Measurements from ENCODE around the gene PGAP2.
"Not testable (repeated sequence)": the region's sequence is repeated elsewhere in the genome, so short reads cannot be mapped to it uniquely, and the experiment has no call there.

Gene PGAP2

DNA sequence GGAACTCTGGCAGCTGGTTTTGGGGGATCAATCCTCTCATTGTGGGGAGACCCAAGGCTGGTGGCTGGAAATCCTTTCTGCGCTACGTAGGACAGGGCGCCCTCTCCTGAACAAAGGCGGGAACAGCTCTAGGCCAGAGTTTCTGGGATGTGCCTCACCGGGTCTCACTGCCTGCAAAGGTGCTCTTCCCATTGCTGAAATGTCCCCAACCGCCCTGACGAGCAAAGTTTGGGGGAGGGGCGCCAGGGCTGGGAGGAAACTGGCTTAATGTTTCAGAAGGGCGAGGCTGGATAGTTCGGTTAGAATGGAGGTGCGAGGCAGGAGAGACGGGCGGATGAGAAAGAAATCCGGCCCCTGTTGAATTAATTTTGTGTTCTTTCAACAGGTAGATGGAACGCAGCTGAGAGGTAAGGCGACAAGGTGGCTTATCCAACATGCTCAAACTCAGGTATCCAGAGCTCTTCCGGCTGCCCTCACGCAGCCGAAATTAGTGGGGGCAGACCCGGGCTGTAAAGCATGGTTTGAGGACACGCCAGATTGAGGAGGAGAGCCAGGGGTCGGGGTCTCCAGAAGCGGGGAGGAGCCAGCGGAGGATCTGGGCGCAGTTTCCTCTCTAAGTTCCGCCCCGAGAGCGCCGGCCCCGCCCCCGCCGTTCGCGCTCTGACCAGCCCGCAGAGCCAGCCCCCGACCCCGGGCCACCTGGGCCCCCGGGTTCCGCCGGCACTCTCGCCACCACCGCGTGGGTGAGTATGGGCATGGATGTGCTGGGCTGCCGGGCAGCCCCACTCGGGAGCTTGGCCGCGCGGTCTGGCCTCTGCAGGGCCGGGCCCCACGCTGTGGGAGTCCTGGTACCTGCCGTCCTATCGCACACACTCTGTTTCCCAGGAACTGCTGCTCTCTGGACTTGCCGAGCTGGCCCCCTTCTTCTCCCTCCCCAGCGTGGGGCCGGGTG lies at the start of gene PGAP2:
Gene PGAP2, plus strand, starts transcription at position 652 of the 952 bp plus-strand sequence. CDS start 2,700 bp downstream, outside the sequence.
- peak; percentile 67 to 89 for DNase-seq

DNA sequence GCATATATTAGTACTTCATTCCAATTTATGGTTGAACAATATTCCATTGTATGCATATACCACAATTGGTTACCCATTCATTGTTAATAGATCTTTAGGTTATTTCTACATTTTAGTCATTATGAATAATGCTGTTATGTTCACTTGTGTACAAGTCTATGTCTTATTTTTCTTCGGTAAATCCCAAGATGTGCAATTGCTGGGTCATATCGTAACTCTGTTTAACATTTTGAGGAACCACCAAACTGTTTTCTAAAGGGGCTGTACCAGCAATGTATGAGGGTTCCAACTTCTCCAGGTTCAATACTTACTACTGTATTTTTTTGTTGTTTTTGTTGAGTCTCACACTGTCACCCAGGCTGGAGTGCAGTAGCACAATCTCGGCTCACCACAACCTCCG lies 44.1 kb upstream of the PGAP2 start:
- no peak for DNase-seq

DNA sequence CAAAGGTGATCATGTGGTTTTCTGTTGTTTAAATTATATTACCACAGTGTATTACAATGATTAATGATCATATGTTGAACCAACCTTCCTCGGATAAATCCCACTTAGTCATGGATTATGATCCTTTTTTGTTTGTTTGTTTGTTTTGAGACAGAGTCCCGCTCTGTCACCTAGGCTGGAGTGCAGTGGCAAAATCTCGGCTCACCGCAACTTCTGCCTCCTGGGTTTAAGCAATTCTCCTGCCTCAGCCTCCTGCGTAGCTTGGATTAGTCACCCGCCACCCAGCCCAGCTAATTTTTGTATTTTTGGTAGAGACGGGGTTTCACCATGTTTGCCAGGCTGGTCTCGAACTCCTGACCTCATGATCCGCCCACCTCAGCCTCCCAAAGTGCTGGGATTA lies 41.5 kb upstream of the PGAP2 start:
- not testable (repeated sequence) for DNase-seq

DNA sequence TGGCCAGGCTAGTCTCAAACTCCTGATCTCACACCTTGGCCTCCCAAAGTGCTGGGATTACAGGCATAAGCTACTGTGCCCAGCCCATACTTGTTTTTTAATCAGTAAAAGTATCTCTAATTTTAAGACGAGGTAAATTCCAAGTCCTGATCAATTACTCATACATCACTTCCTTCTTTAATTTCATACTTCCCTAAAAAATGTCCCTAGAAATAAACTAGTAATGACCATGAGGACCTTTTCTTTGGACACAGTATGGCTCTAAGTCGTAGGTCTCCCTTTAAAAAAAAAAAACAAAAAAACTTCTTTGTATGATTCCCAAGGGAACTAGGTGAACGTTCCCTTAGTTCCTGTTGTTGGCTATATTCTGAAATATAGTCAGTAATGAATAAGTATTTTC lies 40.8 kb upstream of the PGAP2 start:
- DNase-seq: no peak

DNA sequence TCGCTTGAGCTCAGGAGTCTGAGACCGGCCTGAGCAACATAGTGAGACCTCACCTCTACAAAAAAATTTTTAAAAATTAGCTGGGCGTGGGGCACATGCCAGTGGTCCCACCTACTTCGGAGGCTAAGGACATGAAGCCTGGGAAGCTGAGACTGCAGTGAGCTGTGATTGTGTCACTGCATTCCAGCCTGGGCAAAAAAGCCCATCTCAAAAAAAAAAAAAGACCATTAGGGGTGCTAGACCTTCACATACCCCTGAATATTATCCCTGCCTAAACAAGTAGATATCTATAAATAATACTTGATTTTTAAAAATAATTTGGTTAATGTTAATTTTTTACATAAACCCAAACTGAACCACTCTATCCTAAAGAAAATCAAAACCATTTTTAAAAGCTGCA lies 35.2 kb upstream of the PGAP2 start:
- DNase-seq: no peak

DNA sequence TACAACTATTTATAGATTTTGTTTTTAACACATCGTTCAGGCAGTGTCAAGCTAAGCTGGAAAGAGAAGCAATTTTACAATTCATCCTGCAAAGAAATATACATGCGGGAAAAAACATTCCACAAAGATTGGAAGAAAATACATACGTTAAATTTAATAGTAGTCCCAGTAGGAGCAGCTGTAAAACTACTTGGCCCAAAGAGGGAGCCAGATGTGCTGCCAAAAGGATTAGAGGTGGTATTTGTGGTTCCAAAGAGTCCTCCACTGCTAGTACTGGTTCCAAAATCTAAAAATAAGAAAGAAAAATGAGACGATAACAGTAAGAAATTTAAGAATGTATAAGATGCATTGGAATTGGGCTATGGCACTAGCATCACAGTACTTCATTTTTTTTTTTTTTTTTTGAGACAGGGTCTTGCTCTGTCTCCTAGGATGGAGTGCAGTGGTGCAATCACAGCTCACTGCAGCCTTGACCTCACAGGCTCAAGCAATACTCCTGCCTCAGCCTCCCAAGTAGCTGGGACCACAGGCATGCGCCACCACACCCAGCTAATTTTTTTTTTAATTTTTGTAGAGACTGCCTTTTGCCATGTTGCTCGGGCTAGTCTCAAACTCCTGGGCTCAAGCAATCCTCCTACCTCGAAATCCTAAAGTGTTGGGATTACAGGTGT lies 32.5 kb upstream of the PGAP2 start:
- DNase-seq: no peak

DNA sequence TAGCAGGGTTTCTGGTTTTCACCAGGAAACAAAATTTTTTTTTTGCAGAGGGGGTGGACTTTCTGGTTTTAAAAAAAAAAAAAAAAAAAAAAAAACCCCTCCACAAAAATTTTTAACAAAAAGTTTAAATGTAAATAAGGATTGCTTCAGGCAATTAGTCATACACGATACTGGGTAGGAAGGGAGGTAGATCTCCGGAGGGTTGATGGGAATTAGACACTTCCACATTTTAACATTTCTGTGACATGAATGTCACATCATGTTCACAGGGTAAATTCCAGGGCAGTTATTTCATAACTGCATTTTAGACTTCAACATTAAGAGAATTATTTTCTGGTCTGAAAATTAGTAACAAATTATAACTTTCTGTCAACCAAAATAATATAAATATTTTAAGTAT lies 26.9 kb upstream of the PGAP2 start:
- DNase-seq: no peak

DNA sequence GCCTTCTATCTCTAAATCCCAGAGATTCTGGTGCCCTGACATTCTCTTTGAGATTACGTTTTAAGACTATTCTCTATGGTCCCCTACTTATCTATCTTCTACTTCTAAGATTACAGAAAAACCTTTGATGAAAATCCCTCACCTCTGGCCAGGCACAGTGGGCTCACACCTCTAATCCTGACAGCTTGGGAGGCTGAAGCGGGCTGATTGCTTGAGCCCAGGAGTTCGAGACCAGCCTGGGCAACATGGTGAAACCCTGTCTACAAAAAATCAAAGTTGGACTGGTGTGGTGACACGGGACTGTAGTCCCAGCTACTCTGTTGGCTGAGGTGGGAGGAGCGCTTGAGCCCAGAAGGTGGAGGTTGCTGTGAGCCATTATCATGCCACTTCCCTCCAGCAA lies 25.4 kb upstream of the PGAP2 start:
- DNase-seq: no peak

DNA sequence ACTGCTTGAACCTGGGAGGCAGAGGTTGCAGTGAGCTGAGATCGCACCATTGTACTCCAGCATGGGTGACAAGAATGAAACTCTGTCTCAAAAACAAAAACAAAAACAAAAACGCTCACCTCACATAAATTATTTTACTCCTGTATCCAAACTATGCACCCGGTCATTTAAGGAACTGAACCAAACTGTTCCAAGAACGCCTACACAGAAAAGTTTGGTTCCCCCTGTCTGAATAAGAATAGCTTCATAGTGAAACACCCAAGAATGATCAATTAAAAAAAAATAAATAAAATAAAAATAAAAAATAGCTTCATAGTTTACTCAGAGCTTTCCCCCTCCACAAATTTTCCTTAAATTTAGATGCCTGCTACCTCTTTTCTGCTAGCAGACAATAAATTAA lies 24.7 kb upstream of the PGAP2 start:
- DNase-seq: no peak

DNA sequence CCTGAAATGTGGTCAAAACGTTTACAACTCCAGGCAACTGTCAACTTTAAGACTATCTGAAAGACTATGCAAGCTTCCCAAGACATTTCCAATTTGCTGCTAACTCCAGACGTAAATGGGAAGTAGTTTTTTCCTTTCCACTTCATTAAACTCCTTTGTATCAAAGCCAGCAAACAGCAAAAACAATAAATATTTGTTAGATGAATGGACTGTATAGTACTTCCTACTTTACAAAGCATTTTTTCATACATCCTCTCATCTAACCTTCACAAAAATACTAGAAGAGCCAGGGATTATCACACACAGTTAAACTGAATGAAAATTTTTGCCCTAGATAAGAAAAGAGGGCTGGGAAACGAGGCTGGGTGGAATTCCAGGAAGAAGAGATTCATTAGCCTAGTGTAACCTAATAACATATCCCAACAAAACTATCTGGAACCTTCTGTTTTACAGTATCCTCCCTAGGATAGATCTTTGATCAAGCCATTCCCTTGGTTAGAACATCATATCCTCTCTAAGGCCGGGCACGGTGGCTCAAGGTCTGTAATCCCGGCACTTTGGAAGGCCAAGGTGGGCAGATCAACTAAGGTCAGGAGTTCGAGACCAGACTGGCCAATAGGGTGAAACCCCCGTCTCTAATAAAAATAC lies 21.5 kb upstream of the PGAP2 start:
- DNase-seq: no peak

DNA sequence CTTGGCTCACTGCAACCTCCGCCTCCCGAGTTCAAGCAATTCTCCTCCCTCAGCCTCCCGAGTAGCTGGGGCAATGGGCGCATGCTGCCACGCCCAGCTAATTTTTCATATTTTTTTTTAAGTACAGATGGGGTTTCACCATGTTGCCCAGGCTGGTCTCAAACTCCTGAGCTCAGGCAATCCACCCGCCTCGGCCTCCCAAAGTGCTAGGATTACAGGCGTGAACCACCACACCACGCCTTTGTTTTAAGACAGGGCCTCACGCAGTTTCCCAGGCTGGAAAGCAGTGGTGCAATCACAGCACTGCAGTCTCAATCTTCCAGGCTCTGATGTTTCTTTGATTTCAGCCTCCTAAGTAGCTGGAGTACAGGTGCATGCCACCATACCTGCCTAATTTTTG lies 14.0 kb upstream of the PGAP2 start:
- DNase-seq: not testable (repeated sequence)

DNA sequence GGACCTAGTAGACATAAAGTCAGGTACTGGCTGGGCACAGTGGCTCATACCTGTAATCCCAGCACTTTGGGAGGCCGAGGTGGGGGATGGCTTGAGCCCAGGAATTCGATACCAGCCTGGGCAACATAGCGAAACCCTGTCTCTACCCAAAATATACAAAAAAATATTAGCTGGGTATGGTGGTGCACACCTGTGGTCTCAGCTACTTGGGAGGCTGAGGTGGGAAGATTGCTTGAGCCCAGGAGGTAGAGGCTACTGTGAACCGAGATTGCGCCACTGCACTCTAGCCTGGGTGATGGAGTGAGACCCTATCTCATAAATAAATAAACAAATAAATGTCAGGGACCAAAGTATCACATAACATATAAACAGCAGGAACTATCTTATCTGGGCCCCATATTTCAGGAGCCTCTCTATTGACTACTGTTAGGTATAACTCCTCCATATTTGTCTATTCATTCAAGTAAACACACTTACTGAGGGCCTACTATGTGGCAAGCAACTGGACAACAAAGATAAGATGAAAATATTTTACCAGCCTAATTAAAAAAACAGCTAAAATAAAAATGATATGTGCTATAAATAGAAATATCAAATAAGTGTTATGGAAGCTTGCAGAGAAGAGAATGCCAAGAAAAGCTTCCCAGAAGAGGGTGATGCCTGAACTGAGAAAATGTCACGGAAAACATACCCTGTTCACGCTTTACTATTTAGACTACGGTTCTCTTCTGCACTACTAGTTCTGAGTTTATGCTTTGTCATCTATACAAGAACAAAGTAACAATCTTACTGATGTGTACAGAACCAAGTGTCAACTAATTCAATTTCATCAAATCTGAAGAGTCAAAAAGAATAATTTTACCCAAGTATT lies 13.0 kb upstream of the PGAP2 start:
- DNase-seq: no peak

DNA sequence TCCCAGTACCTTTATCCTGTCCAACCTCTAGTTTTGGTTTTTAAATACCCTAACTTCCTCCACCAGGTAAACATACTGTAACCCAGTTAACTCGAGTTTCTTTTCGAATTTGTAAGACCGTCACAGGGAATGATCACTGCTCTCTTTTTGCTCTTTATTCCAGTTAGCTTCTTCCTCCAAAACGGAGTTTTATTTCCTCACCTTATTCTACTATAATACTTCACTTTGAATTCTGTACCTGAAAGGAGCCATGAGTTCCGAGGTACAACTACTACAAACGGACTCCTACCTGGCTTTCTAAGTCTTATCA lies 12.4 kb upstream of the PGAP2 start:
- DNase-seq: no peak

DNA sequence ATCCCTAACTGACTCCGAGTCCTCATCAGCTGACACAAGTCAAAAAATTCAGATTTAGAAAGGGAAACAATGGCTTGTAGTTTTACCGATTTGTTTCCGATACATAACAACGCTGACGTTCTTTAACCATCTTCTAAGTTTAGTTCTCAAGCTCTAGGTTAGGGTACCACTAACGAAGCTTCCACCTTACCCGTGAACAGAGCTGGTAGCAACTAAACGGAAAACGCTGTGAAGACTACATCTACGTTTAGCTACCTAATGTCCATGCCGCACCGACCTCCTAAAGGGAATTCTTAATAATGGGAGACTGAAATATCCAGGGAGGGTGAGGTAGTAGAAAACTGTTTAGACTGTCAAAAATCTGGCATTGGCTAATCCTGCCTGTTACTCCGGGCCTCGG lies 12.0 kb upstream of the PGAP2 start:
- DNase-seq: no peak

DNA sequence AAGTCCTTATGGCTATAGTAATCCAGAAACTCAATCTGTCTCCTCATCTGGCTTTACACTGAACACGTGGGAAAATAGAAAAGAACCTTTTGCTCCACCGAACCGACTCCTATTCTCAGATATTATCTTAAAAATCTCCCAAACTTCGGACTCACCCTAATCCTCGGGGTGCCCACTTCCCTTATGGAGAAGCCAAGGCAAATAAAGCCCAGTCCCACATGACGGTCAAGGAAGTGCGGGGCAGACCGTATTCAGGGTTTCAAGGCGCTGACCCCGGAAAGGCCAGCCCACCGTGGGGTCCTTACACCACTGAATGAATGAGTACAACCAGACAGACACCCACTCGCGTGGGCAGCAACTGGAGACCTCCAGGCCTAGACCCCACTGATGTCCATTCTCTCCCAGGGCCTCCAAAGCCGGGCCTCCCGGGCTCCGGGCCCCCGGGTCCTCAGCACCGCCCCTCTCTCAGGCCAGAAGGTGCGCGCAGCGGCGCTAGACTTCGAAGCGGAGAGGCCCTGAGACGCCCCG lies 11.5 kb upstream of the PGAP2 start:
- peak in 1 of 2 experiments; percentile 87 for DNase-seq

DNA sequence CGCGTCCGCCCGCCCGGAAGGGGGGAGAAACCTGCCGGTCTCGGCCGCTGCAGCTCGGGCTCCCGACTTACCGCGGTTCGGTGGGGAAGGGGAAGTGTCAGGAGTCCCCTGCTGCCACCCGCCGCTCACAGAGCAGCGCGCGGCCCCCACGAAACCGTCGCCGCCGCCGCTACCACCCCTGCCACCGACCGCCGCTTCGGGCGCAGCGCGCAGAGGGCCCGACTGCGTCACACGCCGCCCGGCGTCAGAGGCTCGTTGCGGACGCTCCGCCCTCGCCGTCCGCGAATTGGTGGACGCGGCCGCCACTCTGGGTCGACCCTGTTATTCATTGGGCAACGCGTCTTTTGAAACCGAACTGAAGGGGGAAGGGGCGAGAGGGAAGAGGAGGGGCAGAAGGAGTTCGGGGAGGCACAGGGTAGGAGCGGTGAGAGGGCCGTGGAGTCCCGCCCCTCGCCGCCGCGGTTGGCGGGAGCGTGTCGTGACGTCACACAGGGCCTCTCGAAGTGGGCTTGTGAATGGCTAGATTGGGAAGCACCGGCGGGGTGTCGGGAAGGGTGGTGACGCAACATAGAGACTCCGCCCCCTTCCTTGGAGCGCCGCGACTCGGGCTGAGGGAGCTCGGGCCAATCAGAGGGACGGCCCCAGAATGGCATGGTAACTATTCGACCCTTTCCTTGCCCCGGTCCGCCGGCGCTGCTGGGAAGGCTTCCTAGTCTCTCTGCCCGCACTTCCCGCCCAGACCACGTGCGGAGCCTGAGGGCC lies 10.8 kb upstream of the PGAP2 start, which contains the start of gene NUP98:
Gene NUP98, minus strand, starts transcription at position 226 of the 762 bp plus-strand sequence. CDS start 15,437 bp downstream, outside the sequence.
- DNase-seq: peak; percentile 100

DNA sequence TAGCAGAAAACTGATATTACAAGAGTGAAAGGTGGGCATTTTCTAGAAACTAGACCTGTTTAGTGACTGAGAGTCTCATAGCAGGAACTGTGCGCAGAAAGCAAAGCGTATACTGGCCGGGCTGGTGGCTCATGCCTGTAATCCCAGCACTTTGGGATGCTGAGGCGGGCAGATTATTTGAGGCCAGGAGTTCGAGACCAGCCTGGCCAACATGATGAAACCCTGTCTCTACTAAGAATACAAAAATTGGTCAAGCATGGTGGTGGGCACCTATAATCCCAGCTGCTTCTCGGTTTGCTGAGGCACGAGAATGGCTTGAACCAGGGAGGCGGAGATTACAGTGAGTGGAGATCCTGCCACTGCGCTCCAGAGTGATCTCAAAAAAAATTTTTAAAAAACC lies 9.2 kb upstream of the PGAP2 start:
- DNase-seq: no peak

DNA sequence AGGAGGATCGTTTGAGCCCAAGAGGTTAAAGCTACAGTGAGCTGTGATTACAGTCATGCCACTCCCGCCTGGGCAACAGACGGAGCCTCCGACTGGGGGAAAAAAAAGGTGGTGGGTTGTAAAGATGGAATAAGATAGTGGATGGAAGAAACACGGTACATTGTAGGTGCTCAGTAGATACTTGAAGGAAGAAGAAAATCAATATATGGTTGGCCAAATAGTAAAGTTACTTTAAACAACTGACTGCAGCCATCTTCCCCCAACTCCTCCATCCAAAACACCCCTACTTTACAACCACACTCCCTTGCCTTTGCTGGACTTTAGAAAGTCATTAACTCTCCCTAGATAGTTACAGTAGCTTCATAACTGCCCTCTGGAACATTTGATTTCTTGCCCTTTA lies 8.5 kb upstream of the PGAP2 start:
- no peak for DNase-seq

DNA sequence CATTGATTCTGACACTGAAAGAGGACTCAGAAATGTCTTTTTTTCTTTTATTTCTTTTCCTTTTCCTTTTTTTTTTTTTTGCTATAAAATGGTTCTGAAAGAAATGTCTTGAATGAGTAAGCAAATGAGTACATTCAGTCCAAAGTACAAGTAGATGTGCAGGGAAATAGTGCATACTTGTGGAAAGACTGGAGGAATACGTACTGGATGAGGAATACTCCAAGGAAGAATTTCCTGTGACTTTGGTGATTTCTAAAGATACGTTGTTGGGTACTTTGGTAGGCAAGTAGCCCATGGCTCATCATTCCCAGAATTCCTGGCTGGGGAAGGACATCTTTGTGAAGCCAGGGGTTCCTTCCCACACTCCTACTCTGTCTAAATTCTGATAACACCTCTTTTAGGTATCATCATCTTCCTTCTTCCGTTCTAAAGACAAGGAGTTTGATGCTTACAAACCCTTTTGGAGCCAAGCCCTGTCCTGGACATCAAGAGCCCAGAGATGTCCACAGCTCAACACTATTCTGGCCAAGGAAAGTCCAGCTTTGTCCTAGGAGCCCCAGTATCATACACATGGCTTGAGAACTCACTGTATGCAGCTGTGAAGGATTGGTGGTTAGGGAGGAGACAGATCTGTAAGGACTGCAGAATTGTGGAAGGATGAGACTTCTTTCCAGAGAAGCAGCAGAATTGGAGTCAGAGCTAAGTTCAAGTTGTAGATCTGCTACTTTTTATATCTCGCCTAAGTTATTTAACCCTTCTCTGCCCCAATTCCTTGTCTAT lies 6.2 kb upstream of the PGAP2 start:
- DNase-seq: no peak

DNA sequence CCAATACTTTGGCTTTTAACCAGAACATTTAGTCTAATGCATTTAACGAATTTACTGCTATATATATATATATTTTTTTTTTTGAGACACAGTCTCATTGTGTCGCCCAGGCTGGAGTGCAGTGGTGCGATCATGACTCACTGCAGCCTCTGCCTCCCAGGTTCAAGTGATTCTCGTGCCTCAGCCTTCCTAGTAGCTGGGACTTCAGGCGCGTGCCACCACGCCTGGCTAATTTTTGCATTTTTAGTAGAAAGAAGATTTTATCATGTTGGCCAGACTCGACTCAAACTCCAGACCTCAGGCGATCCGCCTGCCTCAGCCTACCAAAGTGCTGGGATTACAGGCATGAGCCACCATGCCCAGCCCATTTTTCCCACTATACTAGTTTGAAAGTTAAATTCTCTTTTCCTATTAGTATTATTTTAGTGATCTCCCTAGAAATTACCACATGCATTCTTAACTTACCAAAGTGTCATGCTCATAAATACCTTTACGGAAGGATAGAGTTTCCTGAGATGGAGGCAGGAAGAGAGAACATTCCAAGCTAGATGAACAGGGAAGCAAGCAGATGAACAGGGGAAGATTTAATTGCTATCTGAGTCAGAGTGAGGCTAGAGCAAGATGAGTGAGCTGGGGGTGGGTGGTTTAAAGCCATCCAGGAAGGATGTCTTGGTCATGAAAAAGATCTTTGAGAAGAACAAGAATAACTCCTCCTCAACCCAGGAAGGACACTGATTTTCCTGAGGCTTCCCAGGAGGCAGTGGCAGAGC lies 4.4 kb upstream of the PGAP2 start:
- no peak for DNase-seq
